ENCODE data around the gene LFNG.

GRCh38 chr7:2551418-2551817, 31.8 kb downstream of the LFNG start:
- no peak for TF ChIP-seq TAF1 (conservative IDR thresholded peaks at IDR 0.05)
- no peak for TF ChIP-seq CTCF (IDR thresholded peaks at IDR 0.05; ENCODE audit: low read depth, low read length, missing input control)
